Measurements from ENCODE around the gene NMRAL1.

Gene NMRAL1

GRCh38 chr16:4474192-4474961 is at the start of gene NMRAL1:
Gene NMRAL1 (minus strand): TSS chr16:4474625. CDS start chr16:4474132, 493 bp downstream.
- peak; percentile 78 for DNase-seq

GRCh38 chr16:4523686-4524085 is 49.3 kb upstream of the NMRAL1 start:
- DNase-seq, result no peak

- no peak for DNase-seq
These were observed 47.7 kb upstream of the NMRAL1 start for GRCh38 chr16:4522051-4522581.

GRCh38 chr16:4520913-4521312 is 46.5 kb upstream of the NMRAL1 start:
- no peak for DNase-seq

- DNase-seq, result no peak
These were observed 45.0 kb upstream of the NMRAL1 start for GRCh38 chr16:4519274-4520058.

- peak; percentile 20 for DNase-seq
These were observed 43.6 kb upstream of the NMRAL1 start for GRCh38 chr16:4517812-4518680.

- no peak for DNase-seq
These were observed 41.3 kb upstream of the NMRAL1 start for GRCh38 chr16:4515611-4516233.

- DNase-seq, result no peak
These were observed 40.2 kb upstream of the NMRAL1 start for GRCh38 chr16:4514606-4515005.

- no peak for DNase-seq
These were observed 39.5 kb upstream of the NMRAL1 start for GRCh38 chr16:4513881-4514280.

- no peak for DNase-seq
These were observed 38.8 kb upstream of the NMRAL1 start for GRCh38 chr16:4513086-4513860.

GRCh38 chr16:4512473-4512872 is 38.0 kb upstream of the NMRAL1 start:
- DNase-seq, result no peak

GRCh38 chr16:4511441-4512082 is 37.1 kb upstream of the NMRAL1 start:
- DNase-seq, result no peak

- no peak for DNase-seq
These were observed 36.5 kb upstream of the NMRAL1 start for GRCh38 chr16:4510747-4511426.

GRCh38 chr16:4510131-4510530 is 35.7 kb upstream of the NMRAL1 start:
- DNase-seq, result no peak

GRCh38 chr16:4509420-4509819 is 35.0 kb upstream of the NMRAL1 start:
- DNase-seq, result no peak

- no peak for DNase-seq
These were observed 34.4 kb upstream of the NMRAL1 start for GRCh38 chr16:4508806-4509205.

GRCh38 chr16:4507588-4508345 is 33.3 kb upstream of the NMRAL1 start:
- DNase-seq, result no peak

- peak; percentile 6 for DNase-seq
These were observed 32.0 kb upstream of the NMRAL1 start for GRCh38 chr16:4506450-4506849.

GRCh38 chr16:4505356-4506147 is 31.1 kb upstream of the NMRAL1 start:
- no peak for DNase-seq

Data from NCI-H748 treated with DMSO at 0.1 percent for 48 hours (cell line).